ENCODE results near the gene MIDN.

MIDN gene

DNA sequence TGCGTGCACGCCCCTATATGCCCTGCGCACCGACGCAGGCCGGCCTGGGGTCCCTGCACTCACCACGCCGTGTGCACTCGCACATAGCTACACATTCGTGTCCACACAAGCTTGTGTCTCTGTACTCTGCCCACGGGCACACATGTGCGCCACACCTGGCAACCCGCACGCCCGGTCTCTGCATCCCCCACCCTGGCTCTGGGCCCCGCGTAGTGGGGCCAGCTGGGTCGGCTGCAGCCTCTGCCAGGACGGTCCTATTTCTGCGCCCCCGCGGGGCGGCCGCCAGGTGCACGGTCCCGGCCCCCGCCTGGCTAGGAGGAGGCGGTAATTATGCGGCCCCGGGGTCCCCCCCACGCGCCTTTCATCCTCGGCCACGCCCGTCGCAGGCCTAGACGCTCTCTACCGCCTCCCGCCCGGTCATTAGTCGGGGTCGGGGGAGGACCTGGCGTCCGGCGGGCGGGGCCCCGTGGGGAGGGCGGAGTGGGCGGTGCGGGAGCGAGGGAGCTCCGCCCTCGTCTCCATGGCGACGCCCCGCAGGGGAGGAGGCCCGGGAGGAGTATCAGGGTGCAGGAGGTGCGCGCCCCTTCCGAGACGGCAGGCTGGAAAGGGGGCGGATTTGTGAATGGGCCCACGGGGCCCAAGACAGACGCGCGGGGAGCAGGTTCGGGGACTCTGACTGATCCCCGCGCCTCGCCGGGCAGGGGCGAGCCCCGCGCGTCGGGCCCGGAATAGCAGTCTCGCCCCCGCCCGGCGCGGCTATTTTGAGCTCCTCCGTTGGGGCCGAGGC is 17.9 kb downstream of the MIDN start:
- FAIRE-seq, result peak; percentile 96
- TF ChIP-seq TAF1 (IDR thresholded peaks at IDR 0.05; ENCODE audit: borderline replicate concordance, low read depth, low read length) (no peak), POLR2A (IDR thresholded peaks at IDR 0.05; ENCODE audit: low read depth, low read length) (no peak), POLR2AphosphoS5 (IDR thresholded peaks at IDR 0.05; ENCODE audit: low read depth, low read length) (no peak)
- DNase-seq (ENCODE audit: insufficient read length), result peak; percentile 88

DNA sequence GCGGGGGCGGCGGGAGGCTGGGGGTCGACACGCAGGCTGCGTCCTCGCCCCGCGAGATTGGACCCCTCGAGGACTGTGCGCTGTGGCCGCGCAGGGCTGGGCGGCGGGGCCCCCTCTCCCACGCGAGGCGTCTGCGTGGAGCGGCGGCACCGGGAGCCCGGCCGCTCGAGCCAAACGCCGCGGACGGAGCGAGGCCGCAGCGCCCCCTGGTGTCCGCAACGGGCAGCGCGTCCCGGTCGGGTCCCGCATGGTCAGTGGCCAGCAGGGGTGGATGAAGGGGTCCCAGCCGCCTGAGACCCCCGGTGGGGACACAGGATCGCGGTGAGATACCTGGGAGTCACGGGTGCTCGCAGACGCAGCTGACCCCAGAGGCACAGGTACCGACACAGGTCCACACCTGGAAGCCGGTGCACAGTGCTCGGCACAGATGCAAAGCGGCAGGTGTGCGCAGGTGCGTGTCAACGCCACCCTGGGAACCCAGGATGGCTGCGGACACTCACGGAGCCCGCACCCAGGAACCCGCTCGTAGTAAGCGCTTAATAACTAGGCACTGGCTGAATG is 18.6 kb downstream of the MIDN start:
- FAIRE-seq, result peak; percentile 81
- DNase-seq (ENCODE audit: insufficient read length), result peak; percentile 63
- no peak for TF ChIP-seq POLR2A (IDR thresholded peaks at IDR 0.05; ENCODE audit: low read depth, low read length)
- no peak for TF ChIP-seq TAF1 (IDR thresholded peaks at IDR 0.05; ENCODE audit: borderline replicate concordance, low read depth, low read length)
- TF ChIP-seq POLR2AphosphoS5 (IDR thresholded peaks at IDR 0.05; ENCODE audit: low read depth, low read length), result no peak

DNA sequence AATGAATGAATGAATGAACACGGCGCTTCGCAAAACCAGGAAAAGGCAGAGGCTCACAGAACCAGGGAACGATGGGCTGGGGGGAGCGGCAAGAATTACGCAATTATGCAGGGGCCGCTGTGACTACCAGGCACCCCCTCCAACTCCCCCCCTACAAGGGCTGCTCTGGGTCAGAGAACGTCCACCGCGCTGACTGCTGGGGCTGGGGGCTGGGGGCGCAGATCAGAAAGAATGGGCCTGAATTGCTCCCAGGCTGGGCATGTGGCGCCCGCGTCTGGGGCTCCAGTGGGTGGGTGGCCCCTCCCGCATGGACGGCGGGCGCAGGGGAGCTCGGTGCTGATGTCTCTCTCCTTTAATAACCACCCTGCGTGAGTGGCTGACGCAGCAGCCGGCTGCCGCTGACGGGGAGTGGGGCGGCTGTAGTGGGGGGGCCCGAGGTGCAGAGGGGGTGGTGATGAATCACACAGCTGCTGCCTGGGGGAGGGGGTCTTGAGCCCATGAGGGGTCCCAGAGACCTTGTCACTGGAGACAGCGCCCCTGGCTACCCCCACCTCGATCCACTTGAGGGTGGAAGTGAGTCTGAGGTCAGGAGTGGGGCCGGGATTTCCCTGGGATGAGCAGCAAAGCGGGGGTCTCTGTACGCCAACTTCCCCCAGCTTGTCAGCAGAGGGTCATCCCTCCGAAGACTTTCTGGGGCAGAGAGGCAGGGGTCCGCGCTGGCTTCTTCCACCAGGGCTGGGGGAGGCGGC is 19.3 kb downstream of the MIDN start:
- TF ChIP-seq POLR2AphosphoS5 (IDR thresholded peaks at IDR 0.05; ENCODE audit: low read depth, low read length) (no peak), POLR2A (IDR thresholded peaks at IDR 0.05; ENCODE audit: low read depth, low read length) (no peak), TAF1 (IDR thresholded peaks at IDR 0.05; ENCODE audit: borderline replicate concordance, low read depth, low read length) (no peak)
- FAIRE-seq, result no peak
- no peak for DNase-seq (ENCODE audit: insufficient read length)

DNA sequence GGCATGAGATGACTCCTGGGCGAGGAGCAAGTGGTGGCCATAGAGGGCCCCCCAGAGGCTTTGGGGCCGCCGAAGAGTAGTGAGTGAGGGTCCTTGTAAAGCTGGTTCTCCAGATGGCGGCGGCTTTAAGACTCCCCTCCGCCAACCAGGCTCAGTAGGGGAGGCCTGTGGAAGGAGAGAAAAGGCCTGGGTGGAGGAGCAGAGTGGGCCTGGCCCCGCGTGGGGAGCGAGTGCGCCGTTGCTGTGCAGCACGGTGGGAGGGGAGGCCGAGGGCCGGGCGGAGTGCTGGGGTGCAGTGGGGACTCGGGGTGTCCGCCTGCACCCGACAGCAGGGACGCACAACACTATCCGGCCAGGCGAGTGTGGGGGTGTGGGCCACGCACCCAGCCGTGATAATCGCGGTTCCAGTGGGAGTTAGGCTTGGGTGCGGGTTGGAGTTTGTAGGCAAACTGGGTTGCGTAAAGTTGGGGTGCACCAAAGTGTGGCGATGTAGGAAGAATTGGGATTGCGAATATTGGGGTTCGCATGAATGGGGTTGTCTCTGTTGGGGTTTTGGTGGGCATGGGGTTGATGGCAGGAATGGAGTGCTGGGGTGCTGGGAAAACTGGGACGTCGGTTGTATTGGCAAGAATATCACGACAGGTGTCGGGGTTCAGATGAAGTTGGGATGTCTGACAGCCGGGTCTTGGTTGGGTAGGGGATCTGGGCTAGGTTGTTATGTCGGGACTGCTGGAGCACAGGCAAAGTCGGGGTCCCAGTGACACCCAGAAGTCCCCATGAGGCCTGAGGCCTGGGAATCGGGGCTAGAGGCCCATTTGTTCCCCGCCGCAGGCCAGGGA is 20.1 kb downstream of the MIDN start:
- no peak for TF ChIP-seq POLR2A (IDR thresholded peaks at IDR 0.05; ENCODE audit: low read depth, low read length)
- no peak for TF ChIP-seq TAF1 (IDR thresholded peaks at IDR 0.05; ENCODE audit: borderline replicate concordance, low read depth, low read length)
- no peak for TF ChIP-seq POLR2AphosphoS5 (IDR thresholded peaks at IDR 0.05; ENCODE audit: low read depth, low read length)
- FAIRE-seq, result peak; percentile 17
- no peak for DNase-seq (ENCODE audit: insufficient read length)

DNA sequence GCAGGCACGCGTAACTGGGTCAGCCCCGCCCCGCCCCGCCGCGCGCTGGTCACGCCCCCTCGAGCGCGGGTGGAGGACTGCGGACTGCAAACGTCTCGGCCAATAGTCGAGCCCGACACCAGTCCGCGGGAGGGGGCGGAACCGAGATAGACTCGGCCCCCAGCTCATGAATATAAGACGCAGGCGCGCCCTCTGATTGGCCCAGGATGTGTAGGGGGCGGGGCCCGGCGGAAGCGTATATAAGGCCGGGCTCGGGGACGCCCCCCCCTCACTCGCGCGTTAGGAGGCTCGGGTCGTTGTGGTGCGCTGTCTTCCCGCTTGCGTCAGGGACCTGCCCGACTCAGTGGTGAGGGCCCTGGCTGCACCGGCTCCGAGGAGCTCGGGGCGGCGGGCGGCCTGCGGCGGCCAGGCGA is 20.7 kb downstream of the MIDN start, which contains the start of gene CIRBP:
Gene CIRBP (plus strand): TSS at position 268 of the 413 bp plus-strand sequence. CDS start 1,602 bp downstream, outside the sequence.
- TF ChIP-seq POLR2A (IDR thresholded peaks at IDR 0.05; ENCODE audit: low read depth, low read length), result peak; percentile 98
- TF ChIP-seq POLR2AphosphoS5 (IDR thresholded peaks at IDR 0.05; ENCODE audit: low read depth, low read length), result peak; percentile 99
- TF ChIP-seq TAF1 (IDR thresholded peaks at IDR 0.05; ENCODE audit: borderline replicate concordance, low read depth, low read length), result peak; percentile 86
- DNase-seq (ENCODE audit: insufficient read length) (peak; percentile 98), FAIRE-seq (peak; percentile 99)

DNA sequence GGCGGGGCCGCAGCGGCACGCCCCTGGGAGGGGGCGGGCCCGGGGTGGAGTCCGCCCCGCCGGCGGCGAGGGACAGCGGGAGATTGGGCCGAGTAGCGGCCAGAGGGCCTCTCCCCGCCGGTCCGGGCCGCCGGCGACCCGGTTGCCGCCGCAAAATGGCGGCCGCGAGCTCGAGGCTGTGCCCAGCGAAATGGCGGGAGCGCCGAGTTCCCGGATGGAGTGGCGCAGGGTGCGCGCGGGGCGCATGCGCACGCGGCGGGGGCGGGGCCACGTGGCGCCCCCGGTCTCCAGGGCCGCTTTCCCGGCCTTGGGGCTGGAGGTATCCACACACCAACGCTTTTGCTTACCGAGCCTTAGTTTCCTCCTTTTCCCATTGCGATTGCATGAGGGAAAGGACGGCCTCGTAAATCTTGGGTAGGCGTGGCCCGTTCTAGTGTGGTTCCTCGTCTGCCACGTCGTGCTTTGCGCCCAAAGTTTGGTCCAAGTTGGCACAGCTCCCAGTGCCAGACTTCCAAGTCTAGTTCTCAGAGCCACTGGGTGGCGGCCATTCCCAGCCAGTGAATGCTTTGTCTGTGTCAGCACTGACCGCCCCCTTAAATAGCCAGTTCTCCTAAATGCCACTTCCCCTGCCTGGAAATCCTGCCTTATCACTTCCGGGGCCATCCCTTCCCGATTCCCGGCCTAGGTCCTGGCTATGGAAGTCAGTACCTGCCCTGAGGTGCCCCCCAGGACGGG is 21.3 kb downstream of the MIDN start:
- FAIRE-seq (no peak), DNase-seq (ENCODE audit: insufficient read length) (peak; percentile 93)
- TF ChIP-seq TAF1 (IDR thresholded peaks at IDR 0.05; ENCODE audit: borderline replicate concordance, low read depth, low read length) (no peak; the same call in 1 of the 2 replicates), POLR2A (IDR thresholded peaks at IDR 0.05; ENCODE audit: low read depth, low read length) (peak; percentile 93), POLR2AphosphoS5 (IDR thresholded peaks at IDR 0.05; ENCODE audit: low read depth, low read length) (peak; percentile 98)

DNA sequence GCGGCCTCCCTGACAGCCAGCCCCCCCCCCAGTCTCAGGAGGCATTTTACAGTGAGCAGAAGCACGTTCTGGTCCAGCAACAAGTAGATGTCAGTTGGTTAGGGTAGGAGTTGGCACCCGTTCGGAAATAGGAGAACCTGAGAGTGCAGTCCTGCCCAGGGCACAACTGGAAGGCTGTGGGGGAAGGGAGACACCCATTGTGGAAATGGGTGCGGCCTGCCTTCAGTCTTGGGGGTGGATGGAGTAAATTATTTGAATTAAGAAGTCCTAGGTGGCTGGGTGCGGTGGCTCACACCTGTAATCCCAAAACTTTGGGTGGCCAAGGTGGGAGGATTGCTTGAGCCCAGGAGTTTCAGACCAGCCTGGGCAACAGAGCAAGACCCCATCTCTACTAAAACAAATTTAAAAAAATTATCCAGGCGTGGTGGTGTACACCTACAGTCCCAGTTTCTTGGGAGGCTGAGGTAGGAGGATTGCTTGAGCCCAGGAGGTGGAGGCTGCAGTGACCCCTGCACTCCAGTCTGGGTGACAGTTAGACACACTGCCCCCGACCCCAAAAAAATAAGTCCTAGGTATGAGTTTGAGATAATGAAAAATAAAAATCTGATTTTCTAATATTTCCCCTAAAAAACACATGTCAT is 21.9 kb downstream of the MIDN start:
- FAIRE-seq (no peak), DNase-seq (ENCODE audit: insufficient read length) (no peak)
- no peak for TF ChIP-seq TAF1 (IDR thresholded peaks at IDR 0.05; ENCODE audit: borderline replicate concordance, low read depth, low read length)
- no peak for TF ChIP-seq POLR2AphosphoS5 (IDR thresholded peaks at IDR 0.05; ENCODE audit: low read depth, low read length)
- no peak for TF ChIP-seq POLR2A (IDR thresholded peaks at IDR 0.05; ENCODE audit: low read depth, low read length)

DNA sequence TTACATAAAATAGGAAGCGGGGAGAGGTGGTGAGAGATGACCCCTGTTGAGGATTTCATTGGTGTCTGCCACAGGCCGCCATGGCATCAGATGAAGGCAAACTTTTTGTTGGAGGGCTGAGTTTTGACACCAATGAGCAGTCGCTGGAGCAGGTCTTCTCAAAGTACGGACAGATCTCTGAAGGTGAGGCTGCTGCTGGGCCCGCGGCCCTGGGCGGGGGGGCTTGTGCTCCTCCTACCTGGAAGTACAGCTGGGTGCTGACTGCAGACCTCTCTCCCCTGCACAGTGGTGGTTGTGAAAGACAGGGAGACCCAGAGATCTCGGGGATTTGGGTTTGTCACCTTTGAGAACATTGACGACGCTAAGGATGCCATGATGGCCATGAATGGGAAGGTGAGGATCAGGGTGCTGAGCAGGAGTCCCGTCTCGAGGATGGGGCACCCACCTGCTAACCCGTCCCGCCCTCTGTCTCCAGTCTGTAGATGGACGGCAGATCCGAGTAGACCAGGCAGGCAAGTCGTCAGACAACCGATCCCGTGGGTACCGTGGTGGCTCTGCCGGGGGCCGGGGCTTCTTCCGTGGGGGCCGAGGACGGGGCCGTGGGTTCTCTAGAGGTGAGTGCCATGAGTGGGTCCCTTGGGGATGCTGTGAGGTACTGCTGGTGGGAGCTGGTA is 22.6 kb downstream of the MIDN start:
- DNase-seq (ENCODE audit: insufficient read length) (no peak), FAIRE-seq (no peak)
- TF ChIP-seq POLR2AphosphoS5 (IDR thresholded peaks at IDR 0.05; ENCODE audit: low read depth, low read length) (peak; percentile 83), POLR2A (IDR thresholded peaks at IDR 0.05; ENCODE audit: low read depth, low read length) (peak; percentile 57; the same call in 1 of the 2 replicates), TAF1 (IDR thresholded peaks at IDR 0.05; ENCODE audit: borderline replicate concordance, low read depth, low read length) (no peak)

All from GM12892 (cell line).